GM18867 (cell line): ENCODE data around the gene ATP10D.

Experiments
- ATAC-seq: cut with Tn5 transposase; IDR thresholded peaks from one replicate; pipeline ENCODE4 v1.9.1; 2021; ENCODE audit warnings: mild to moderate bottlenecking, moderate library complexity; ENCODE audit not compliant: unreplicated experiment

Gene ATP10D

GRCh38 chr4:47572981-47573380, 87.9 kb downstream of the ATP10D start:
- no peak for ATAC-seq

GRCh38 chr4:47577779-47578553, 92.9 kb downstream of the ATP10D start:
- ATAC-seq, result no peak

- ATAC-seq, result no peak
These were observed 94.2 kb downstream of the ATP10D start for GRCh38 chr4:47579235-47579634.

GRCh38 chr4:47590325-47590724, 105.2 kb downstream of the ATP10D start:
- ATAC-seq, result no peak

GRCh38 chr4:47597696-47598095, 112.6 kb downstream of the ATP10D start:
- ATAC-seq, result no peak

GRCh38 chr4:47598320-47598719, 113.2 kb downstream of the ATP10D start:
- no peak for ATAC-seq

GRCh38 chr4:47598896-47599295, 113.8 kb downstream of the ATP10D start:
- ATAC-seq, result no peak

- ATAC-seq, result no peak
These were observed 121.4 kb downstream of the ATP10D start for GRCh38 chr4:47606482-47606881.

- ATAC-seq, result no peak
These were observed 127.3 kb downstream of the ATP10D start for GRCh38 chr4:47612116-47613023.

GRCh38 chr4:47615385-47615784, 130.3 kb downstream of the ATP10D start:
- ATAC-seq, result no peak

GRCh38 chr4:47617607-47618006, 132.5 kb downstream of the ATP10D start:
- no peak for ATAC-seq

GRCh38 chr4:47619691-47620090, 134.6 kb downstream of the ATP10D start:
- no peak for ATAC-seq

GRCh38 chr4:47621181-47621580, 136.1 kb downstream of the ATP10D start:
- no peak for ATAC-seq

- no peak for ATAC-seq
These were observed 139.0 kb downstream of the ATP10D start for GRCh38 chr4:47624031-47624441.

- ATAC-seq, result no peak
These were observed 146.1 kb downstream of the ATP10D start for GRCh38 chr4:47631161-47631560.

GRCh38 chr4:47639531-47639930, 154.5 kb downstream of the ATP10D start:
- ATAC-seq, result no peak

- ATAC-seq, result no peak
These were observed 155.8 kb downstream of the ATP10D start for GRCh38 chr4:47640911-47641310.

- ATAC-seq, result no peak
These were observed 156.7 kb downstream of the ATP10D start for GRCh38 chr4:47641755-47642154.

GRCh38 chr4:47642191-47642830, 157.2 kb downstream of the ATP10D start:
- ATAC-seq, result no peak
